Endothelial cell (in vitro differentiated cells): Measurements from ENCODE around the gene ADCY1. TPM values are rescaled to one million over a fixed set of nuclear protein-coding genes. Genes with fewer than 3 reads are reported as not detected.

Experiments
- DNase-seq: peaks from one replicate; pipeline ENCODE4 v3.0.0; 2021; ENCODE audit warnings: low spot score
- H3K27ac Mint-ChIP-seq: one replicate; pipeline ENCODE4 v1.8.0; 2021; ENCODE audit warnings: mixed read lengths, inconsistent platforms; ENCODE audit not compliant: unreplicated experiment
- H3K27me3 Mint-ChIP-seq: one replicate; pipeline ENCODE4 v1.8.0; 2021; ENCODE audit warnings: mild to moderate bottlenecking, moderate library complexity, mixed read lengths, inconsistent platforms; ENCODE audit not compliant: unreplicated experiment
- H3K36me3 Mint-ChIP-seq: one replicate; pipeline ENCODE4 v1.8.0; 2021; ENCODE audit warnings: mild to moderate bottlenecking, low read depth, mixed read lengths, inconsistent platforms; ENCODE audit not compliant: unreplicated experiment
- H3K4me1 Mint-ChIP-seq: one replicate; pipeline ENCODE4 v1.8.0; 2021; ENCODE audit warnings: mild to moderate bottlenecking, mixed read lengths, inconsistent platforms; ENCODE audit not compliant: unreplicated experiment
- H3K4me3 Mint-ChIP-seq: one replicate; pipeline ENCODE4 v1.8.0; 2021; ENCODE audit warnings: mild to moderate bottlenecking, mixed read lengths, inconsistent platforms; ENCODE audit not compliant: unreplicated experiment
- H3K9me3 Mint-ChIP-seq: one replicate; pipeline ENCODE4 v1.8.0; 2021; ENCODE audit warnings: mixed read lengths, inconsistent platforms; ENCODE audit not compliant: unreplicated experiment
- CTCF ChIP-seq: fragments of 200-600 bp; sonication (generic); IDR thresholded peaks from one replicate; pipeline ENCODE4 v1.5.0; 2021; ENCODE audit warnings: antibody characterized with exemption; ENCODE audit not compliant: unreplicated experiment
- total RNA-seq: library from RNA; stranded (reverse); fragmentation: NEBNext Ultra II Directional; extraction: Animal tissue kit (Norgen Biotek cat#: 25700); gene quantifications from one replicate; pipeline ENCODE4 v1.2.1, GENCODE V29; 2021; ENCODE audit not compliant: unreplicated experiment

Gene ADCY1
- total RNA-seq, 1 donor from 2014 or later = 50.7 TPM

GRCh38 chr7:45703911-45704682, 129.9 kb downstream of the ADCY1 start:
- H3K4me3 Mint-ChIP-seq = no peak overlapping the region
- DNase-seq = no peak
- H3K27me3 Mint-ChIP-seq = no peaks in the 10 kb centered on the region
- no peaks in the 10 kb centered on the region for H3K4me1 Mint-ChIP-seq
- no peak for TF ChIP-seq CTCF
- H3K27ac Mint-ChIP-seq = peak overlapping the region; percentile 74
- H3K36me3 Mint-ChIP-seq = peaks cover 25% of the 10 kb centered on the region
- no peaks in the 10 kb centered on the region for H3K9me3 Mint-ChIP-seq

- Mint-ChIP-seq H3K27ac (no peak overlapping the region), H3K4me3 (no peak overlapping the region), H3K9me3 (no peaks in the 10 kb centered on the region), H3K36me3 (peaks cover 28% of the 10 kb centered on the region), H3K4me1 (no peaks in the 10 kb centered on the region), H3K27me3 (no peaks in the 10 kb centered on the region)
- no peak for TF ChIP-seq CTCF
- DNase-seq = no peak
Measured at GRCh38 chr7:45704683-45705016, 130.5 kb downstream of the ADCY1 start.

GRCh38 chr7:45708046-45708950, 134.1 kb downstream of the ADCY1 start:
- DNase-seq = no peak
- Mint-ChIP-seq H3K36me3 (peaks cover 27% of the 10 kb centered on the region), H3K4me3 (no peak overlapping the region), H3K27ac (no peak overlapping the region), H3K9me3 (no peaks in the 10 kb centered on the region), H3K4me1 (no peaks in the 10 kb centered on the region), H3K27me3 (no peaks in the 10 kb centered on the region)
- TF ChIP-seq CTCF = no peak

GRCh38 chr7:45709168-45710042, 135.2 kb downstream of the ADCY1 start:
- no peak overlapping the region for H3K27ac Mint-ChIP-seq
- H3K4me1 Mint-ChIP-seq = no peaks in the 10 kb centered on the region
- no peak for DNase-seq
- no peaks in the 10 kb centered on the region for H3K9me3 Mint-ChIP-seq
- H3K27me3 Mint-ChIP-seq = no peaks in the 10 kb centered on the region
- peaks cover 23% of the 10 kb centered on the region for H3K36me3 Mint-ChIP-seq
- no peak for TF ChIP-seq CTCF
- no peak overlapping the region for H3K4me3 Mint-ChIP-seq
